HG02759 (cell line): ENCODE measurements around the gene ATF7IP2.
"Not testable (repeated sequence)": the region's sequence is repeated elsewhere in the genome, so short reads cannot be mapped to it uniquely, and the experiment has no call there.

ENCODE experiments used
- ATAC-seq: cut with Tn5 transposase; IDR thresholded peaks from one replicate; pipeline ENCODE4 v1.9.1; 2021; ENCODE audit warnings: mild to moderate bottlenecking, moderate library complexity; ENCODE audit not compliant: unreplicated experiment

ATF7IP2 gene

DNA sequence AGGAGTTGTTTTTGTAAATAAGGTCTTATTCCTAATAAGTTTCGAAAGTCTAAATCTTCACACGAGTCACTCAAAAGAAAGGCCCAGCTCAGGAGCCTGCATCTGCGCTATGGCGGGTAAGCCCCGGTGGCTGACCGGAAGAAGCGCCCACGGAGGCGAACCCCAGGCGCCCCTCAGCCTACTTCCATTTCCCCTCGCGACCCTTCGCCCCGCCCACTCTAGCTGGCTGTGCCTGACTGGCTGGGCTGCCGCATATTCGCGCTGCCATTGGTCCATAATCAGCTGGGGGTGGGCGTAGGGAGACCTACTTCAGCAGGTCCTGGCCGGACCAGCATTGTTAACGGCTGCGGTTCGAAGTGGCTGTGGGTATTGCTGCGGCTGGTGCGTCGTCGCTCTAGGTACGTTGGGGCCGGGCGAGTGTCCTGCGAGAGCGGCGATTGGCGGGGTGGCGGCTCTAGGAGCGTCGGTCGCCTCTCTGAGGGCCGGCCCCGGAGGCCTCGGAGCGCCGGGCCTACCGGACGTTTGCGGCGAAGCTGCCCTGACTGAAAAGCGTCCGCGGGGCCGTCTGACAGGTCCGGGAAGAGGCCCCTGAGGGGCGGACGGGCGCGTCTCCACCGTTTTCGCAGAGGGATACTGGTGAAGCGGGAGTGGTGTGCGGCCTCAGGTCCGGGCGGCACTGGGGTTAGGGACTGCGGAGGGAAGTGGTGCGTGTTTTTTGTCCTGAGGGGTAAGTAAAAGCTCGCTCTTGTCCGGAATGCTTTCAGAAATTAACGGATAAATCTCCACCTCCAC, at the start of gene ATF7IP2:
Gene ATF7IP2, plus strand, starts transcription at position 337 of the 792 bp plus-strand sequence. CDS start 44,560 bp downstream, outside the sequence.
- peak; percentile 96 for ATAC-seq

GRCh38 chr16:10338426-10338825, 47.4 kb upstream of the ATF7IP2 start:
- no peak for ATAC-seq

GRCh38 chr16:10339777-10340732, 45.8 kb upstream of the ATF7IP2 start:
- no peak for ATAC-seq

DNA sequence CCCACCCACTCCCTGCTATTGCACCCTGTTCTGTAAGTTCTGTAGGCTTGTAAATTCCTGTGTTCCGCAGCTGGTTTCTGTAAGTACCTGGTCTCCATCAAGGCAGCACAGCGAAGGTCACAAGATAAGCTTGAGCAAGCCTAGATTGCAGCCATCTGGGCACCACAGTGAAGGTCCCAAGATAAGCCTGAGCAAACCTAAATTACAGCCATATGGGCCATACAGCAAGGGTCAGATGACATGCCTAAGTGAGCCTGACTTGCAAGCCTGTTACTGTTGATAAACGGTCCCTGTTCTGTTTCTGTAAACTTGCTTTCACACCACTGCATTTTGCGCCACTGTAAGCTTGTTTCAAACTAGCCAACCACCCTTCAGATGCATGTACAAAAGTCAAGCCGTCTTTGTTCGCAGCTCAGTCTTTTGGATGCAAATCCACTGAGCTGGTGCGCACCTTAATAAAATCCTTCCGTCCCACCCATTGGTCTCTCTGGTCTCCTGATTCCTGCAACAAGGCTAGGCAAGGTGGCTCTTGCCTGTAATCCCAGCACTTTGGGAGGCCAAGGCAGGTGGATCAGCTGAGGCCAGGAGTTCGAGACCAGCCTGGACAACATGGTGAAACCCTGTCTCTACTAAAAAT, 42.6 kb upstream of the ATF7IP2 start:
- ATAC-seq, result no peak

- not testable (repeated sequence) for ATAC-seq
These were observed 41.2 kb upstream of the ATF7IP2 start for GRCh38 chr16:10344699-10345098.

DNA sequence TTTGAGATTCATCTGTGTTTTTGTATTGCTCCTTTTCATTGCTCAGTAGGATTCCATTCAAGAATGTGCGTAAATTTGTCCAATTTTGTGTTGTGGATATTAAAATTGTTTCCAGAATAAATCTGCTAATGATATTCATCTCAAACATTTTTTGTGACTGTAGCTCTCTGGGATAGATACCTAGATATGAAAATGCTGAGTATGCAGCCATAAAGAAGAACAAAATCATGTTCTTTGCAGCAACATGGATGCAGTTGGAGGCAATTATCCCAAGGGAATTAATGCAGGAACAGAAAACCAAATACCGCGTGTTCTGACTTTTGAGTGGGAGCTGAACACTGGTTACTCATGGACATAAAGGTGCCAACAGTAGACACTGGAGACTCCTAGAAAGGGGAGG, 40.2 kb upstream of the ATF7IP2 start:
- no peak for ATAC-seq

DNA sequence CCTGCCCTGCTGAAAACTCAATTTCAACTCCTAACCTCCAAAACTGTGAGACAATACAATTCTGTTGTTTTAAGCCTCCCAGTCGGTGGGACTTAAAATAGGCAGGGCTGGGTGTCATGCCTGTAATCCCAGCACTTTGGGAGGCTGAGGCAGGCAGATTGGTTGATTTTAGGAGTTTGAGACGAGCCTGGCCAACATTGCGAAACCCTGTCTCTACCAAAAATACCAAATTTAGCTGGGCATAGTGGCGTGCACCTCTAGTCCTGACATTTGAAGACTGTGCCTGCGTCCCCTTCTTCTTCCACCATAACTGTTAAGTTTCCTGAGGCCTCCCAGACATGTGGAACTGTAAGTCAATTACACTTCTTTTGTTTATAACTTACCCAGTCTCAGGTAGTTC, 36.0 kb upstream of the ATF7IP2 start:
- no peak for ATAC-seq

DNA sequence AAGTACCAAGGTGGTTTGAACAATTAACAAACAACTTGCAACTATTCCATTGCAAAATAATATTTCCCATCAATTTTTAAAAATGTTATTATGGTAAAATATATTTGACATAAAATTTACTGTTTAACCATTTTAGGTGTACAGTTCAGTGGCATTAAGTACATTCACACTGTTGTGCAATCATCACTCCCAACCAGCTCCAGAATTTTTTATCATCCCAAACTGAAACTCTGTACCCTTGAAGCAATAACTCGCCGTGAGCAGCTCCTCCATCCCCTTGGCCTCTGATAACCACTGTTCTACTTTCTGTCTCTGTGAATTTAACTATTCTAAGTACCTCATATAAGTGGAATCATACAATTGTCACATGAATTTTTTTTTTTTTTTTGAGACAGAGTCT, 33.6 kb upstream of the ATF7IP2 start:
- ATAC-seq, result no peak

DNA sequence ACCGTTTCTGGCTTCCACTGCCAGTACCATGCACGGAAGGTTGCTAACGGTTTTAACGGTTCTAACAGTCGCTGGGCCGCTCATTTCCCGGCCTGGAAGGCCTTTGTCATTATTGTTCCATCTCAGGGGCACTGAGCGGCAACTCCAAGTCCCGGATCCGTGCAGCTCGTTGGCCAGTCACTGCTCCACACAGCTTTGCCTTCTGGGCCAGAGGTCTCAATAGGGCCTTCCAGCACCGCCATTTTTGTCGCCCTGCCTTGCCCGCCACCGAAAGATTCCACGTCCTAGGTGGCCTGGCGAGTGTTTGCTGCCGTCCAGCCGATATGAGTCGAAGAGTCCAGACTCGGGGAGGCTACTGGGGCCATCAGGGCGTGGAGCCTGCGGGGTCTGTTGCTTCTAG, 30.3 kb upstream of the ATF7IP2 start:
- ATAC-seq, result no peak

DNA sequence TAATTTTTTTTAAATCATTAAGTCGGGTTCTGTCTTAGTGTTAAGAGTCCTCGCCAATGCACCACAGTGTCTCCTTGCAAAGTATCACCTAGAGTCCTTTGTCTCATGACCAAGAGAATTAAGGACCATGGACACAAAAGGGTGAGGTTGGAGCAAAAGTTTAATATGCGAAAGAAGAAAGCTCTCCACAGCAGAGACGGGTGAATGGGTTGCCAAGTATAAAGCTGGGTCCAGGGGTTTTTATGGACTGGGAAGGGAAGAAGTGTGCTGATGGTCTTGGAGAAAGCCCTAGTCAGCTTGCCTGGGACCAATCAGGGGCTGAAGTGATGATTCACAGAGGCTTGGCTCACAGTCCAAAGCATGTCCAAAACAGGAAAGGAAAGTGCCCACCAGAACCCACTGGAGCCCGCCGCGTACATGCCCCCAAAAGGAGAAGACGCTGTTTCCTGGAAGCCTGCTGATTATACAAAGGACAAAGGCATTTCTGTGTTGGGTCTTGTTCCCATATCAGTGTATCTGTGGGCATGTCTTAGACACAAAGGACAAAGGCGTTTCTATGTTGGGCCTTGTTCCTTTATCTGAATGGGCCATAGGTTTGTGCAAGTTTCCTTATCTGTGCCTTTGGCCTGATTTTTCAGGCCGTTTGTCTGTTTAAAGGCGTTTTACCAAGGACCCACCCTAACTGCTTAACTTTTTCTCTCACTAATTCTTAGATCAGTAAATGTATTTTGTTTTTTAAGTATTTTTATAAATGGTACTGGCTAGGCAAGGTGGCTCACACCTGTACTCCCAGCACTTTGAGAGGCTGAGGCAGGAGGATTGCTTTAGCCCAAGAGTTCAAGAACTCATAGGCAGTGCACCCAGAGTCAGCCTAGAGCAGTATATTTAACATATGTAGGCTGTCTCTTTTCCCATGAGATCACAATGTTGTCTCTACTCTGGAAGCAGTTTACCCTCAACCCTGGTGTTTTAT, 28.7 kb upstream of the ATF7IP2 start:
- ATAC-seq, result no peak

- not testable (repeated sequence) for ATAC-seq
These were observed 24.1 kb upstream of the ATF7IP2 start for GRCh38 chr16:10361747-10362076.

DNA sequence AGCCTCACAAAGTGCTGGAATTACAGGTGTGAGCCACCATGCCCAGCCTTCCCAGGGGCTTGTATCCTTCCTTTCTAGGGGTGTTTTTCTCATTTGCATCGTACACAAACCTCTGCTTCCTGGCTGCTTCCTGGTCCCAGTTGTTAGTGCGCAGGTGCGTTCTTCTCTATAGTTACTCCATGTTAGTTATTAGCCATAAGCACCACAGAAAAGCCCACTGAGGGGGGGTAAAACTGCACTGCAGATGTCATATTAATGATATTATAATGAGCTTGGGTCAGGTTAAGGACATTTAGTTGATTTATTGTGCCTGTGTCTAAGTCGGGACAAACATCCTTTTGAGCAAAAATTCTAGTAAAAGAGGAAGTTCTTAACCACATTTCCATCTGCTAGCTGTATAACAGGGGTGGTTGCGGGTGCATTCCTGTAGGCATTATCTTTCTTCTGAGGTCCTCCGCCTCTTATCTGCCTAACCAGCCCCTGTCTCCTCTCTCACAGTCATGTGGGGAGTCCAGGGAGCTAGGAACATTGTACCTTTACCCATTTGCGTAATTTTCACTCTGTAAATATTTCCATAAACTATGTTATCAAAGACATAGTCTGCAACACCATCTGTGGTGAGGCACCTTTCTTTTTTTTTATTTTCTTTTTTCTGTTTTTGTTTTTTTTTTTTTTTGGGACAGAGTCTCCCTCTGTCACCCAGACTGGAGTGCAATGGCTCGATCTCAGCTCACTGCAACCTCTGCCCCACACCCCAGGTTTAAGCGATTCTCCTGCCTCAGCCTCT, 23.6 kb upstream of the ATF7IP2 start:
- no peak for ATAC-seq

DNA sequence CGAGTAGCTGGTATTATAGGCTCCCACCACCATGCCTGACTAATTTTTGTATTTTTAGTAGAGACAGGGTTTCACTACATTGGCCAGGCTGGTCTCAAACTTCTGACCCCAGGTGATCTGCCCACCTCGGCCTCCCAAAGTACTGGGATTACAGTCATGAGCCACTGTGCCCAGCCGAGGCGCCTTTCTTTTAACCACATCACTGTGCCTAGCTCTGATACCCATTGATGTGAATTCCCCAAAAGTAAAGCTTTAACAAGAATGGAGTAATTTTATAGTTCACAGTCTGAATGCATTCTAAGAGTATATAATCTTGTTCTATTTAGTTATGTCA, 23.0 kb upstream of the ATF7IP2 start:
- ATAC-seq, result not testable (repeated sequence)

- not testable (repeated sequence) for ATAC-seq
These were observed 19.2 kb upstream of the ATF7IP2 start for GRCh38 chr16:10366619-10367018.

DNA sequence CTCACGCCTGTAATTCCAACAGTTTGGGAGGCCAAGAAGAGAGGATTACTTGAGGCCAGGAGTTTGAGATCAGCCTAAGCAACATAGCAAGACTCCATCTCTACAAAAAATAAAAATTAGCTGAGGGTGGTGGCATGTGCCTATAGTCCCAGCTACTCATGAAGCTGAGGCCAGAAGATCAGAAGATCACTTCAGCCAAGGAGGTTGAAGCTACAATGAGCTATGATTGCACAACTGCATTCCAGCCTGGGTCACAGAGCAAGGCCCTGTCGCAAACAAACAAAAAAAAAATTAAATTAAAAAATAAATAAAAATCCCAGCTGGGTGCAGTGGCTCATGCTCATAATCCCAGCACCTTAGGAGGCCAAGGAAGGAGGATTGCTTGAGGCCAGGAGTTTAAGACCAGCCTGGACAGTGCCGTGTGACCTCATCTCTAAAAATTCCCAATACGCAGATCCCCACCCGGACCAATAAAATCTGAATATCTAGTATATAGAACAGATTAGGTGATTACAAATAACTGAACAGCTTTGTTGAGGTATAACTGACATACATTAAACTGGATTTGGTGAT, 18.2 kb upstream of the ATF7IP2 start:
- ATAC-seq, result no peak

DNA sequence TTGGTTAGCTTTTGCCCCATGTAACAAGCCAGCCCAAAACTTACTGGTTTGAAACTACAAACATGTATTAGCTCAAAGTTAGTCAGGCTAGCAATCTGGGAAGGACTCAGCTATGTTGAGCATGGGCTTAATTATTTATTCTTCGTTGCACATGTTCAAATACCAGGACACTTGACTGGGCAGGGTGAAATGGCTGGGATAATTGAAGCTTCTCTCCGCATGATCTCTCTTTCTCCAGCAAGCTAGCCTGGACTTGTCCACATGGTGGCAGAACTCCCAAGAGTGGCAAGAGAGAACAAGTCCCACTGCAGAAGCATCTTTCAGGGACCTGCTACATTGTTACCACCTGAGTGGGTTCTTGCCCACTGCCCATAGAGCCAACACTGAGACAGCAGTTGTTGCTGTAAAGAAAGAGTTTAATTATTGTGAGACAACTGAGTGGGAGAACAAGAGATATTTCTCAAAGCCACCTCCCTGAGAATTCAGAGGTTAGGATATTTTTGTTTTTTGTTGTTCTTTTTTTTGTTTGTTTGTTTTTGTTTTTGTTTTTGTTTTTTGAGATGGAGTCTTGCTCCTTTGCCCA, 16.8 kb upstream of the ATF7IP2 start:
- no peak for ATAC-seq

GRCh38 chr16:10370096-10370726, 15.7 kb upstream of the ATF7IP2 start:
- ATAC-seq, result peak; percentile 68

DNA sequence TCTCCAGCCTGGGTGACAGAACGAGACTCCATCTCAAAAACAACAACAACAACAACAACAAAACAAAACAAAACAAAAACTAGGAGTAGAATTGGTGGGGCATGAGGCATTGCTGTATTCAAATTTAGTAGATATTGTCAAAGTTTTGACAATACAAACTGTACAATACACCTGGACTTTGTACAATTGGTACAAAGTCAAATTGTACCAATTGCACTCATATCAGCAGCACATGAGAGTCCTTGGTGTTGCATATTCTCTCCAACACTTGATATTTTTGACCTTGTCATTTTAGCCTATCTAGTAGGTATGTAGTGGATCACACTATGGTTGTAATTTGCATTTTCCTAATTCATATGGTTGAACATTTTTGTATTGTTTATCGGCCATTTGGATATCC, 14.3 kb upstream of the ATF7IP2 start:
- no peak for ATAC-seq
